NCI-H2029 (cell line): ENCODE measurements around the gene NOXA1.
A peak's percentile ranks its signal among the peaks of the same experiment; 100 is the strongest.
"Not testable (repeated sequence)": the region's sequence is repeated elsewhere in the genome, so short reads cannot be mapped to it uniquely, and the experiment has no call there.

Source experiments
- DNase-seq: peaks from one replicate; lab custom pipeline; 2025; lab: John Stamatoyannopoulos, UW

Gene NOXA1

DNA sequence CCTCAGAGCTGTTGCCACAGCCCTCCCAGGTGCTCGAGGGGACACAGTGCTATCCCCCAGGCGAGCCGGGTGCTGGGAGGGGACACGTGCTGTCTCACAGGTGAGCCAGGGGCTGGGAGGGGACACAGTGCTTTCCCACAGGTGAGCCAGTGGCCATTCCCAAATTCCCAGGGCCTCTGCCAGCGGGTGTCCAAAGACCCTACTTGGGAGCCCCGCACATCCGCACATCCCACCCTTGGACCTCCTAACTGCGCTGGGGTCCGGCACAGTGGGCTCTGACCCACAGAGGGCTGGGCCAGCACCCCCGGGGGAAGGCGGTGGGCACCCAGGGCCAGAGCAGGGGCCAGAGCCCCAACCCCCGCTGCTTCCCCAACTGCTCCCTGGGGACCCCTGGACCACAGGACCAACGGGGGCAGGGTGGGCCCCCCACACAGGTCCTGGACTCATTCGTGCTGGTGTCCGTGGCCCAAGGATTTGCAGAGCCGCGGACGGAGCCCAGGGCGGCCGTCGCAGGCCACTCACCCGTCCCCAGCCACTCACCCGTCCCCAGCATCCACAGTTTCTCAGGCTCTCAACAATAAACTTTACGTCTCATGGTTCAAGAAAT is 18.1 kb upstream of the NOXA1 start:
- DNase-seq, result no peak

- no peak for DNase-seq
These were observed 17.5 kb upstream of the NOXA1 start for GRCh38 chr9:137405677-137406081.

GRCh38 chr9:137406085-137406760 is 17.0 kb upstream of the NOXA1 start:
- no peak for DNase-seq

- peak; percentile 16 for DNase-seq
These were observed 16.2 kb upstream of the NOXA1 start for GRCh38 chr9:137406876-137407589.

- DNase-seq, result no peak
These were observed 15.4 kb upstream of the NOXA1 start for GRCh38 chr9:137407590-137408300.

DNA sequence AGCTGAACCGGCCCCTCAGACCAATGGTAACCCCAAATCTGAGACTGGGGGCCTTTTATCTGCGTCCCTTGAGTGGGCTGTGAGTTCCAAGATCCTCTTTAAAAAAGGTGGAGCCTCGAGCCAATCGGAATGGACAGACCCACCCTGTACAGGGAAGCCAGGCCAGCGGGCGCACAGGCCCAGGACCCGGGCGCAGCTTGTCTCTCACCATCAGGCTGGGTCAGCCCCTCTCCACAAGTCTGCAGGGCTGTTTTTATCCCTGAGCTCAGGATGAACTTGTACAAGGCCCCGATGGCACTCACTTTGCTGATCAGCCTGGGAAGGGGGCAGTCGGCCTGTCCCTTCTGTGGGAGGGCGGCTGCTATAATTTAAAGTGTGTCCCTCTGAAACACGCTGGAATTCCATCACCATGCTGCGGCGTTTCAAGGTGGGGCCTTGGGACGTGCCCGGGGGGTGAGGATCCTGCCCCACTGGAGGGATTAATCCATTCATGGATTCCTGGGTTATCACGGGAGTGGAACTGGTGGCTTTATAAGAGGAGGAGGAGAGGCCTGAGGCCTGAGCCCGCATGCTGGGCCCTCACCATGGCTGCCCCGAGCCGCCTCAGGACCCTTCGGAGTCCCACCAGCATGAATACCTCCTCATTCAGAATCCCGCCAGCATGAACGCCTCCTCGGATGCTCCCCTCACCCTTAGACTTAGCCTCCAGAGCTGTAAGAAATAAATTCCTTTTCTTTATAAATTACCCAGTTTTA is 14.4 kb upstream of the NOXA1 start:
- no peak for DNase-seq

- no peak for DNase-seq
These were observed 13.7 kb upstream of the NOXA1 start for GRCh38 chr9:137409515-137409914.

- not testable (repeated sequence) for DNase-seq
These were observed 12.8 kb upstream of the NOXA1 start for GRCh38 chr9:137410236-137410890.

- no peak for DNase-seq
These were observed 12.3 kb upstream of the NOXA1 start for GRCh38 chr9:137410891-137411249.

DNA sequence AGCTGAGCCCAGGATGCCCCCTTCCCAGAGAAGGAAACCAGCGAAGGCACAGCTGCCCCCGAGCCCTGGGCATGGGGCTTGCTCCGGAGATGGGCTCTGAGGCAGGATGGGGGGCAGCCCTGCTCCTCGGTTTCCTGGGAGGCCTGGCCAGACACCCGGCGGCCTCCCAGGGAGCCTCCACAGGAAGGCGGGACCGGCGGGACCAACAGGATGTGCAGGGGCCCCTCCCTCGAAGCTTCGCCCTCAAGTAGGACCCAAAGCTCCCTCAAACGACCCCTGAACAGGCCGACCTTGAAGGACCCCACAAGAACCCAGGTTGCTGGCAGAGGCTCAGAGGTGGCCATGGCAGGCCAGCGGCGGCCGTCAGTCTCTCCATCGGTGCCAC is 11.9 kb upstream of the NOXA1 start:
- DNase-seq, result no peak

DNA sequence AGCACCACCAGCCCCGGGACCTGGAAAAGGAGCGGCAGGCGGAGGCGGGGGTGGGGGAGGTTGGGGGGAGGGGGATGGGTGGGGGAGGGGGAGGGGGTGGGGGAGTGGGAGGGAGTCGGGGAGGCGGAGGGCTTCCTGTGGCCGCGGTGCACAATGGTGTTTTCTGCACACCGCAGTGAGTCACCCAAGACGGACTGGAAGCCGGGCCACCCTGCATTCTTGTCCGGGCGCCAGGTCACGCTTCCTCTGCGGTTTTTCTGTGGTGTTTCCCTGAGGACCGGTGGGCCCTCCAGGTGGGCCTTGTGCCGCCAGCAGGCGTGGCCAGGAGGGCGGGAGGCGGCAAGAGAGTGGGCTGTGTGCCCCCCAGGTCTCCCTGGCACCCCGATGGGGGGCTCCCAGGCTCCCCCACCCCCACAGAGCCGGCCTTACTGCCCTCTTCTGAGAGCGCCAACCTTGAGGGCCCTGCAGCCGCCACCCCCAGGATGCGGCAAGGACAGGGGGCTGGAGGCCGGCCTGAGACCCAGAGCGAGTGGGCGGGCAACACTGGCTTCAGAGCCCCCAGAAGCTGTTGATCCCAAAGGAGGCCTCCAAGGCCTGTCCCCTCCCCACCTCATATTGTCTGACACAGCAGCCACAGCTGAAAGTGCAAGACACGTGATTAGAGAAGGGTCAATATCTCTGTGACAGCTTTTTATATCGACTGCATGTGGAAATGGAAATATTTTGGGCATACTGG is 11.4 kb upstream of the NOXA1 start:
- DNase-seq, result peak; percentile 65

DNA sequence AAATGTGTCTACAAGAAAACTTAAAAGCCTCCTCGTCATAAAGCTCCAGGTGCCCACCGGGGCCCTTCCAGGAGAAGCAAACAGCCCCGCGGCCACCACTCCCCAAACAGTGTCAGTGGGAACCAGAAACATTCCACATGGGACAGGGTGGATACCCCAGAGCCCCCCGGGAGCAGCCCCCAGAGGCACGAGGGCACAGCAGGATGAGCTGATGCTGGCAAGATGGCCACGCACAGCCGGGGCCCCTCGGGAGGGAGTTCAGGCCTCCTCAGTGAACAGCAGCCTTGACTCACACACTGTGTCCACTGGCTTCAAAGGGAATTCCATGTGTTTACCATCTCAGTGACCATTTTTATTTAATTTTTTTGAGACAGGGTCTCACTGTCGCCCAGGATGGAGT is 10.8 kb upstream of the NOXA1 start:
- no peak for DNase-seq

GRCh38 chr9:137415451-137415850 is 7.7 kb upstream of the NOXA1 start:
- no peak for DNase-seq

DNA sequence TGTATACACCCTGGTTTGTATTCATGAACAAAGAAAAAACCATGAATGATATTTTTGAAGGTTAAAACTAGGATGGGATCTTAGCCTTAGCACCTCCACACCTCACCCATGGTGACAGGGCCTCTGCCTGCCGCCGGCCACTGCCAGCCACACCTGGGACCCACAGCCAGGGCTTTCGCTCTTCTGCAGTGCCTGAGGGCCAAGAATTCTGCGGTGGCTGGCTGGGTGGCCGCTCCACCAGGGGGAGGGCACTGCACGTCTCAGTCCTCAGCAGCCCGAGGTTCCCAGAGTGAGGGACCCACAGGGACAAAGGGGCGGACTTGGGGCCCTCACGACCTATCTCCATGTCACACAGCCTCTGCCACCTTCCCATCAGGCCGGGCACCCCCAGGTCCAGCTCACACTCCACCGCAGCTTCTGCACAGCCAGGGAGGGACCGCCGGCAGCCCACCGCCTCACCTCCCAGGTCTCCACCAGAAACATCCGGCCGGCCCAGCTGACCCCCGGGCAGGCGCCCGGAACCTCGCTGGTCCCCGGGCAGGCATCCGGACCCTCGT is 7.1 kb upstream of the NOXA1 start:
- no peak for DNase-seq

GRCh38 chr9:137416563-137417151 is 6.5 kb upstream of the NOXA1 start:
- no peak for DNase-seq

- no peak for DNase-seq
These were observed 5.8 kb upstream of the NOXA1 start for GRCh38 chr9:137417161-137418021.

DNA sequence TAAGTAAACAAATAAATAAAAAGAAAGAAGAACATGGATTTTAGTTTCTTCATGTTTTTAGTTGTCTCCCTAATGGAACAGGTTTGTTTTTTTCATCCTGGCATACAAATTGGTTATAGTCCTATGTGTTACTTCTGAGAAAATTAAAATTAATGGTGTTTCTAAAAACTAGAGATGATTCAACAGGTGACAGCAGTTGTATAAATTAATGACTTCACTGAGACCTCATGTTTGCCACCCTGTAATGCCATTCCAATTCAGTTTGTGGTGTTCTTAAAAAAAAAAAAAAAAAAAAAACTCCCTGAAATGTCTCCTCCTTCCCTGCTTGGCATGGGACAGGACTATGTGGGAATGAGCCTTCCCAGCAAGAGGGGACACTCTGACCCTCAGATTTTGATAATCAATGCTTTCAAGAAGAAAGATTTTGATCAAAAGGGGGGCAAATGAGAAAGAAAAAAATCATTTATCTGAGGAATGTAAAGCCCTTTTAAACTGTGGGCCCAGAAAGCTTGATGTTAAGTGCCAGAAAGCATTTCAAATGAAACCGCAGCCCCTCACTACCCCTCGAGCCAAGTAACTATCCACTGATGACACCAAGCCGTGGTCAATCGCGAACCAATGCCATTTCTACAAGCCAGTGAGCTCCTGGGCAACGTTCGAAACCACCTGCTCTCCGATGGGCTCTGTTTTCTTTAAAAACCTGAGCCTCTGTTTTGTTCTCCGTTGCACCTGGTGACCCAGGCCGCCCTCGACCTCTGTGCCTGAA is 1.2 kb upstream of the NOXA1 start:
- DNase-seq, result no peak

DNA sequence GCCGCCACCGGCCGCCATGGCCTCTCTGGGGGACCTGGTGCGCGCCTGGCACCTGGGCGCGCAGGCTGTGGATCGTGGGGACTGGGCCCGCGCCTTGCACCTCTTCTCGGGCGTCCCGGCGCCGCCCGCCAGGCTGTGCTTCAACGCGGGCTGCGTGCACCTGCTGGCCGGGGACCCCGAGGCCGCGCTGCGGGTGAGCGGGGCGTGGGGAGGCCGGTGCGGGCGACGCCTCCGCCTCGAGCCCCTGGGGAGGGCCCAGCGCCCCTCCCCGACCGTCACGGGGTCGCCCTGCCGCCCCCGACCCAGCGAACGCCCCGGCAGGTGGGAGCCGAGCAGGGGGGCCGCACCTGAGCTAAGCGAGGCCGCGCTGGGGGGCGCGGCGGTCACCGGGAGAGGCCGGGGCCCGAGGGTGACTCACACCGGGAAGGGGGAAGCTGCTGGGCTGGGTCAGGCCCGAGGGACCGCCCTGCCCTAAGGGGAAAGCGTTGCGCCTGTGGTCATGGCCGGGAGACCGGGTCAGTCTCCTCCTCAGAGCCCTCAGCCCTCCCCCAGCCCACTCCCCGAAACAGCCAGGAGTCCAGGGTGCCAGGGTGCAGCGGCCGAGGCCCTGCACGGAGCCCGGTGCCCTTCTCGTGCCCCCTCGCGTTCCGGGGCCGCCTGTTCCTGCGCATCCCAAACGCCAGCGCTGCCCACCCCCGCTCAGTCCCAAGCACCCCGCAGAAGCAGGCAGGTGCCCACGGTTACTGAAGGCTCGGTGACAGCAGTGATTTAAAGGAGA is 510 bp downstream of the NOXA1 start:
- no peak for DNase-seq
